ENCODE results near the gene DNAJC13. TPM values are rescaled to one million over a fixed set of nuclear protein-coding genes. Genes with fewer than 3 reads are reported as not detected.
A peak's percentile ranks its signal among the peaks of the same experiment; 100 is the strongest.

Gene DNAJC13
- polyA plus RNA-seq, 1 donor = 43.4 TPM

- no peaks in the 10 kb centered on the region for H3K4me1 ChIP-seq (ENCODE audit: control insufficient read depth, insufficient read depth, low read length)
- no CpG with 5 or more reads among the region's 1 CpG for WGBS (ENCODE audit: insufficient coverage, low lambda C conversion rate)
- H3K9me3 ChIP-seq (ENCODE audit: control insufficient read depth, low read depth, low read length) = no peaks in the 10 kb centered on the region
- no peak overlapping the region for H3K4me3 ChIP-seq (ENCODE audit: low read length)
- H3K27ac ChIP-seq (ENCODE audit: low read length) = no peak overlapping the region
- H3K36me3 ChIP-seq (ENCODE audit: control insufficient read depth, insufficient read depth, low read length) = peaks cover 46% of the 10 kb centered on the region
- H3K27me3 ChIP-seq (ENCODE audit: control insufficient read depth, insufficient read depth, low read length) = no peaks in the 10 kb centered on the region
- no peak for DNase-seq
Measured at GRCh38 chr3:132537297-132537696, 120.0 kb downstream of the DNAJC13 start.

- no peaks in the 10 kb centered on the region for H3K27me3 ChIP-seq (ENCODE audit: control insufficient read depth, insufficient read depth, low read length)
- WGBS (ENCODE audit: insufficient coverage, low lambda C conversion rate) = 17% methylated on average over 2 of the region's 5 CpGs
- H3K4me3 ChIP-seq (ENCODE audit: low read length) = no peak overlapping the region
- peaks cover 46% of the 10 kb centered on the region for H3K36me3 ChIP-seq (ENCODE audit: control insufficient read depth, insufficient read depth, low read length)
- no peaks in the 10 kb centered on the region for H3K4me1 ChIP-seq (ENCODE audit: control insufficient read depth, insufficient read depth, low read length)
- peak; percentile 73 to 84 for DNase-seq
- H3K27ac ChIP-seq (ENCODE audit: low read length) = peak overlapping the region; percentile 52
- H3K9me3 ChIP-seq (ENCODE audit: control insufficient read depth, low read depth, low read length) = no peaks in the 10 kb centered on the region
Measured at GRCh38 chr3:132538072-132538471, 120.8 kb downstream of the DNAJC13 start.

GRCh38 chr3:132539681-132540080, 122.4 kb downstream of the DNAJC13 start:
- no peak for DNase-seq
- Histone ChIP-seq H3K4me1 (ENCODE audit: control insufficient read depth, insufficient read depth, low read length) (no peaks in the 10 kb centered on the region), H3K9me3 (ENCODE audit: control insufficient read depth, low read depth, low read length) (no peaks in the 10 kb centered on the region), H3K4me3 (ENCODE audit: low read length) (no peak overlapping the region), H3K27ac (ENCODE audit: low read length) (no peak overlapping the region), H3K27me3 (ENCODE audit: control insufficient read depth, insufficient read depth, low read length) (no peaks in the 10 kb centered on the region), H3K36me3 (ENCODE audit: control insufficient read depth, insufficient read depth, low read length) (peaks cover 35% of the 10 kb centered on the region)
- WGBS (ENCODE audit: insufficient coverage, low lambda C conversion rate) = 58% methylated on average over 2 of the region's 3 CpGs

GRCh38 chr3:132542577-132542976, 125.3 kb downstream of the DNAJC13 start:
- Histone ChIP-seq H3K27me3 (ENCODE audit: control insufficient read depth, insufficient read depth, low read length) (no peaks in the 10 kb centered on the region), H3K4me1 (ENCODE audit: control insufficient read depth, insufficient read depth, low read length) (no peaks in the 10 kb centered on the region), H3K36me3 (ENCODE audit: control insufficient read depth, insufficient read depth, low read length) (peaks cover 23% of the 10 kb centered on the region), H3K9me3 (ENCODE audit: control insufficient read depth, low read depth, low read length) (no peaks in the 10 kb centered on the region), H3K27ac (ENCODE audit: low read length) (no peak overlapping the region), H3K4me3 (ENCODE audit: low read length) (no peak overlapping the region)
- WGBS (ENCODE audit: insufficient coverage, low lambda C conversion rate) = 100% methylated on average over 1 of the region's 2 CpGs
- no peak for DNase-seq

- Histone ChIP-seq H3K27ac (ENCODE audit: low read length) (no peak overlapping the region), H3K27me3 (ENCODE audit: control insufficient read depth, insufficient read depth, low read length) (no peaks in the 10 kb centered on the region), H3K9me3 (ENCODE audit: control insufficient read depth, low read depth, low read length) (no peaks in the 10 kb centered on the region), H3K4me3 (ENCODE audit: low read length) (no peak overlapping the region), H3K4me1 (ENCODE audit: control insufficient read depth, insufficient read depth, low read length) (no peaks in the 10 kb centered on the region), H3K36me3 (ENCODE audit: control insufficient read depth, insufficient read depth, low read length) (peaks cover 23% of the 10 kb centered on the region)
- peak; percentile 9 to 33 for DNase-seq
- WGBS (ENCODE audit: insufficient coverage, low lambda C conversion rate) = 86% methylated on average over 1 of the region's 2 CpGs
Measured at GRCh38 chr3:132543011-132543739, 125.9 kb downstream of the DNAJC13 start.

GRCh38 chr3:132544130-132544529, 126.8 kb downstream of the DNAJC13 start:
- DNase-seq = no peak
- no peak overlapping the region for H3K27ac ChIP-seq (ENCODE audit: low read length)
- WGBS (ENCODE audit: insufficient coverage, low lambda C conversion rate) = 100% methylated on average over 1 of the region's 2 CpGs
- H3K4me1 ChIP-seq (ENCODE audit: control insufficient read depth, insufficient read depth, low read length) = no peaks in the 10 kb centered on the region
- H3K36me3 ChIP-seq (ENCODE audit: control insufficient read depth, insufficient read depth, low read length) = peaks cover 20% of the 10 kb centered on the region
- no peaks in the 10 kb centered on the region for H3K9me3 ChIP-seq (ENCODE audit: control insufficient read depth, low read depth, low read length)
- H3K27me3 ChIP-seq (ENCODE audit: control insufficient read depth, insufficient read depth, low read length) = no peaks in the 10 kb centered on the region
- H3K4me3 ChIP-seq (ENCODE audit: low read length) = no peak overlapping the region

- H3K27me3 ChIP-seq (ENCODE audit: control insufficient read depth, insufficient read depth, low read length) = no peaks in the 10 kb centered on the region
- no peak for DNase-seq
- H3K4me1 ChIP-seq (ENCODE audit: control insufficient read depth, insufficient read depth, low read length) = no peaks in the 10 kb centered on the region
- H3K36me3 ChIP-seq (ENCODE audit: control insufficient read depth, insufficient read depth, low read length) = peaks cover 12% of the 10 kb centered on the region
- H3K9me3 ChIP-seq (ENCODE audit: control insufficient read depth, low read depth, low read length) = no peaks in the 10 kb centered on the region
- no peak overlapping the region for H3K4me3 ChIP-seq (ENCODE audit: low read length)
- H3K27ac ChIP-seq (ENCODE audit: low read length) = no peak overlapping the region
- no CpG with 5 or more reads among the region's 3 CpGs for WGBS (ENCODE audit: insufficient coverage, low lambda C conversion rate)
Measured at GRCh38 chr3:132545471-132545870, 128.2 kb downstream of the DNAJC13 start.

- Histone ChIP-seq H3K9me3 (ENCODE audit: control insufficient read depth, low read depth, low read length) (no peaks in the 10 kb centered on the region), H3K27me3 (ENCODE audit: control insufficient read depth, insufficient read depth, low read length) (no peaks in the 10 kb centered on the region), H3K4me3 (ENCODE audit: low read length) (no peak overlapping the region), H3K36me3 (ENCODE audit: control insufficient read depth, insufficient read depth, low read length) (no peaks in the 10 kb centered on the region), H3K4me1 (ENCODE audit: control insufficient read depth, insufficient read depth, low read length) (no peaks in the 10 kb centered on the region), H3K27ac (ENCODE audit: low read length) (no peak overlapping the region)
- WGBS (ENCODE audit: insufficient coverage, low lambda C conversion rate) = no CpG with 5 or more reads among the region's 8 CpGs
- no peak for DNase-seq
Measured at GRCh38 chr3:132549169-132549568, 131.9 kb downstream of the DNAJC13 start.

GRCh38 chr3:132549890-132550578, 132.7 kb downstream of the DNAJC13 start:
- Histone ChIP-seq H3K4me3 (ENCODE audit: low read length) (no peak overlapping the region), H3K27me3 (ENCODE audit: control insufficient read depth, insufficient read depth, low read length) (no peaks in the 10 kb centered on the region), H3K36me3 (ENCODE audit: control insufficient read depth, insufficient read depth, low read length) (no peaks in the 10 kb centered on the region), H3K4me1 (ENCODE audit: control insufficient read depth, insufficient read depth, low read length) (no peaks in the 10 kb centered on the region), H3K27ac (ENCODE audit: low read length) (no peak overlapping the region), H3K9me3 (ENCODE audit: control insufficient read depth, low read depth, low read length) (no peaks in the 10 kb centered on the region)
- no peak for DNase-seq

- Histone ChIP-seq H3K27ac (ENCODE audit: low read length) (no peak overlapping the region), H3K4me1 (ENCODE audit: control insufficient read depth, insufficient read depth, low read length) (no peaks in the 10 kb centered on the region), H3K4me3 (ENCODE audit: low read length) (no peak overlapping the region), H3K9me3 (ENCODE audit: control insufficient read depth, low read depth, low read length) (no peaks in the 10 kb centered on the region), H3K36me3 (ENCODE audit: control insufficient read depth, insufficient read depth, low read length) (no peaks in the 10 kb centered on the region), H3K27me3 (ENCODE audit: control insufficient read depth, insufficient read depth, low read length) (no peaks in the 10 kb centered on the region)
- no CpG with 5 or more reads among the region's 3 CpGs for WGBS (ENCODE audit: insufficient coverage, low lambda C conversion rate)
- no peak for DNase-seq
Measured at GRCh38 chr3:132550579-132551305, 133.4 kb downstream of the DNAJC13 start.
